Suprapubic skin (tissue), 4 donors: ENCODE measurements around the gene RXFP3. TPM values are rescaled to one million over a fixed set of nuclear protein-coding genes. Genes with fewer than 3 reads are reported as not detected.
"Not testable (repeated sequence)": the region's sequence is repeated elsewhere in the genome, so short reads cannot be mapped to it uniquely, and the experiment has no call there.

ENCODE experiments used
- DNase-seq, 2 donors: peaks; one replicate each; pipeline ENCODE4 v3.0.0-alpha.2; 2019; ENCODE audit warnings: low spot score in 2 of 2
- H3K27ac ChIP-seq: fragments of 200-600 bp; sonication (generic); one replicate; pipeline ENCODE4 v1.5.1; 2019
- H3K27me3 ChIP-seq: fragments of 200-600 bp; sonication (generic); one replicate; pipeline ENCODE4 v1.5.1; 2019
- H3K36me3 ChIP-seq: fragments of 200-600 bp; sonication (generic); one replicate; pipeline ENCODE4 v1.5.1; 2019
- H3K4me1 ChIP-seq: fragments of 200-600 bp; sonication (generic); one replicate; pipeline ENCODE4 v1.5.1; 2019
- H3K4me3 ChIP-seq: fragments of 200-600 bp; sonication (generic); one replicate; pipeline ENCODE4 v1.5.1; 2019; ENCODE audit warnings: mild to moderate bottlenecking
- H3K9me3 ChIP-seq: fragments of 200-600 bp; sonication (generic); one replicate; pipeline ENCODE4 v1.5.1; 2019
- EP300 ChIP-seq: sonication (generic); formaldehyde crosslinking; IDR thresholded peaks from one replicate; pipeline ENCODE4 v1.6.1; 2017; ENCODE audit warnings: antibody characterized with exemption
- POLR2A ChIP-seq, 2 donors: fragments of 450-650 bp; IDR thresholded peaks; one replicate each; pipeline ENCODE4 v1.6.1; 2017; ENCODE audit warnings: antibody characterized with exemption in 2 of 2, mild to moderate bottlenecking in 2 of 2, moderate library complexity in 2 of 2
- POLR2AphosphoS5 ChIP-seq, 3 donors: sonication (generic); formaldehyde crosslinking; IDR thresholded peaks; one replicate each; pipeline ENCODE4 v1.6.1; 2017; ENCODE audit warnings: antibody characterized with exemption in 3 of 3
- WGBS: methylation state at CpG from one replicate; pipeline ENCODE4 v1.1.5; 2018; 5-methylcytosine and 5-hydroxymethylcytosine counted together
- total RNA-seq, 4 donors: library from RNA; depleted of rRNA; stranded (reverse); fragments of >200 nt; gene quantifications; one replicate each; pipeline ENCODE4 v1.1.0, GENCODE V29; 2016
- TF ChIP-seq, protein P1 (sequence below), 2 donors: fragments of 200-600 bp in 1 of 2; fragments of 450-650 bp in 1 of 2; sonication (generic) in 1 of 2; IDR thresholded peaks; one replicate each; pipeline ENCODE4 v1.5.1; 2016 to 2019; ENCODE audit warnings: antibody characterized with exemption in 2 of 2, mild to moderate bottlenecking in 1 of 2, moderate library complexity in 1 of 2

Gene RXFP3
- total RNA-seq, 4 donors from 2014 or later, result not detected

DNA sequence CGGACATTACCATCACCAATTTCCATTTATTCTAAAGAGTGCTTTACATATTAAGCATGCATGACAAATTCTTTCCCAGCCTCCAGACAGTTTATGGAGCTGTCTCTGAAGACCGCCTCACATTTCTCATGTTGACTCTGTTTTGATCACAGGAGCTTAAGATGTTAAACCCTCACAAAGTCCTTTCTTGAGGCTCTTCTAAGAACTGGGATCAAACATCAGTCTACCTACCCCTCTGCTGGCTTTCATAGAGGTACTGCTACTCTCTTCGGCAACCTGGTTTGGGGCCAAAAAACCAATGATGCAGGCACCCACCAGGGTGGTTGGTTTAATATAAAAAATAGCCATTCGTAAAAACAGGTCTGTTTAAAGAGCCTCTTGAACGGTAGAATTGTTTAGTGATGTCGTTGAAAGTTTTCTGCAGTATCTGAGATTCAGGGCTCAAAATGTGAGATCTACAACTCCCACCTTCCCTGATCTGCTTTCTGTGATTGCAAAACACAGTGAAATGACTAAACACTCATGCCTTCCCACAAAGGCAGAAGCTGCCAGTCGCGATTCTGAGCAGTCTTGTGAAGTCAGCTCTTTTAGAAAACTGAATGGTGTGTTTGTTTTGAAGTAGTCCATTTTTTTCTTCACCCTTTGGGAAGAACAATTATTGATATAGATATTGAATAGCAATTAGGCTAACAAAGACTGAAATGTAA, 3.5 kb downstream of the RXFP3 start:
- Histone ChIP-seq H3K4me3 (no peak overlapping the region), H3K4me1 (peaks cover 16% of the 10 kb centered on the region), H3K27me3 (peaks cover 57% of the 10 kb centered on the region), H3K27ac (no peak overlapping the region), H3K36me3 (no peaks in the 10 kb centered on the region), H3K9me3 (no peaks in the 10 kb centered on the region)
- WGBS, result 81% methylated on average over 8 of the region's 8 CpGs
- TF ChIP-seq, protein P1, sequence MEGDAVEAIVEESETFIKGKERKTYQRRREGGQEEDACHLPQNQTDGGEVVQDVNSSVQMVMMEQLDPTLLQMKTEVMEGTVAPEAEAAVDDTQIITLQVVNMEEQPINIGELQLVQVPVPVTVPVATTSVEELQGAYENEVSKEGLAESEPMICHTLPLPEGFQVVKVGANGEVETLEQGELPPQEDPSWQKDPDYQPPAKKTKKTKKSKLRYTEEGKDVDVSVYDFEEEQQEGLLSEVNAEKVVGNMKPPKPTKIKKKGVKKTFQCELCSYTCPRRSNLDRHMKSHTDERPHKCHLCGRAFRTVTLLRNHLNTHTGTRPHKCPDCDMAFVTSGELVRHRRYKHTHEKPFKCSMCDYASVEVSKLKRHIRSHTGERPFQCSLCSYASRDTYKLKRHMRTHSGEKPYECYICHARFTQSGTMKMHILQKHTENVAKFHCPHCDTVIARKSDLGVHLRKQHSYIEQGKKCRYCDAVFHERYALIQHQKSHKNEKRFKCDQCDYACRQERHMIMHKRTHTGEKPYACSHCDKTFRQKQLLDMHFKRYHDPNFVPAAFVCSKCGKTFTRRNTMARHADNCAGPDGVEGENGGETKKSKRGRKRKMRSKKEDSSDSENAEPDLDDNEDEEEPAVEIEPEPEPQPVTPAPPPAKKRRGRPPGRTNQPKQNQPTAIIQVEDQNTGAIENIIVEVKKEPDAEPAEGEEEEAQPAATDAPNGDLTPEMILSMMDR (IDR thresholded peaks at IDR 0.05), result no peak
- no peak for TF ChIP-seq POLR2A (IDR thresholded peaks at IDR 0.05)
- TF ChIP-seq EP300, result no peak
- TF ChIP-seq POLR2AphosphoS5 (IDR thresholded peaks at IDR 0.05), result no peak
- no peak for DNase-seq

DNA sequence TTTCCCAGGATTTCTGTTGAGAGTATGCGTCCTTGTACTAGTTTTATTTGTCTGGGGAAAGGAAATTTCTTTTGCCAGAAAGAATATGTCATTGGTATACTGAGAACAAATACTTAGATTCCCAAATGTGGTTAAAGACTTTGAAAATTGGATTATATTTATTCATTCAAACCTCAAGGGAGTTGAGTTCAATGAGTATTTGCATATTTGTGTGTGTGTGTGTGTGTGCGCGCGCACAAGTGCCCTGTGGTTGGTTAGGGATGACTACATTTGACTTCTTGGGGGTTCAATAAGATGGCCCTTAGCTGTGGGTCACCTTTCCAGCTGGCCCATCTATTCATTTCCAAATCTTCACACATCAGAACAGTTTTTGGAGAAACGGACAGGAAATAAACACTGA, 4.9 kb downstream of the RXFP3 start:
- WGBS, result 91% methylated on average over 5 of the region's 5 CpGs
- H3K9me3 ChIP-seq, result no peaks in the 10 kb centered on the region
- H3K27me3 ChIP-seq, result peaks cover 53% of the 10 kb centered on the region
- peaks cover 12% of the 10 kb centered on the region for H3K4me1 ChIP-seq
- TF ChIP-seq POLR2AphosphoS5 (IDR thresholded peaks at IDR 0.05) (no peak), EP300 (no peak), POLR2A (IDR thresholded peaks at IDR 0.05) (no peak)
- TF ChIP-seq, protein P1 (IDR thresholded peaks at IDR 0.05), result no peak
- no peak overlapping the region for H3K27ac ChIP-seq
- DNase-seq, result no peak
- no peaks in the 10 kb centered on the region for H3K36me3 ChIP-seq
- no peak overlapping the region for H3K4me3 ChIP-seq

DNA sequence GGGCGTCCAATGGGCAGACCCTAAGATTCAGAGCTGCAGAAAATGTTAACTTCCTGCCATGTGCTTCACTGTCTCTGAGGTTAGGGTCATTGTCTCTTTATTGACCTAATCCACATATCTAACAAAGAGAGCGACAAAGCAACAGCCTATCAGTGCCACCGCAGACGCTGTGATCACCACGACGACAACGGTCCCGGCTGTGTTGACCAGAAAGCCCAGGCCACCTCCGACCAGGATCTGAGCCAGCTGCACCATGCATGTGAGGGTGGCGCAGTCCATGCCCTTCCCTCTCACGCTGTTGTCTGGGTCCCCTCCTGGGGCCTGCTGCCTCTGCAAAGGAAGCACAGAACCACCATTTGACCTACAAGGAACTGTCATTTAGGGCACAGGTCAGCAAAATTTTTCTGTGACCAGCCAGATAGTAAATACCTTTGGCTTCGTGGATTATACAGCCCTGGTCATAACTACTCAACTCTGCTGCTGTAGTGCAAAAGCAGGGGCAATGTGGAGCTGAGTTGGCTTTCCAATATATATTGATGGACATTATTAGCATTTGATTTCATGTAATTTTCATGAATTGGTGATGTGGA, 8.5 kb downstream of the RXFP3 start:
- no peak for TF ChIP-seq POLR2AphosphoS5 (IDR thresholded peaks at IDR 0.05)
- TF ChIP-seq EP300, result no peak
- TF ChIP-seq, protein P1 (IDR thresholded peaks at IDR 0.05), result no peak
- TF ChIP-seq POLR2A (IDR thresholded peaks at IDR 0.05), result no peak
- Histone ChIP-seq H3K9me3 (no peaks in the 10 kb centered on the region), H3K4me1 (no peaks in the 10 kb centered on the region), H3K4me3 (no peak overlapping the region), H3K27ac (no peak overlapping the region), H3K36me3 (no peaks in the 10 kb centered on the region), H3K27me3 (peaks cover 17% of the 10 kb centered on the region)
- 92% methylated on average over 12 of the region's 12 CpGs for WGBS
- no peak for DNase-seq

DNA sequence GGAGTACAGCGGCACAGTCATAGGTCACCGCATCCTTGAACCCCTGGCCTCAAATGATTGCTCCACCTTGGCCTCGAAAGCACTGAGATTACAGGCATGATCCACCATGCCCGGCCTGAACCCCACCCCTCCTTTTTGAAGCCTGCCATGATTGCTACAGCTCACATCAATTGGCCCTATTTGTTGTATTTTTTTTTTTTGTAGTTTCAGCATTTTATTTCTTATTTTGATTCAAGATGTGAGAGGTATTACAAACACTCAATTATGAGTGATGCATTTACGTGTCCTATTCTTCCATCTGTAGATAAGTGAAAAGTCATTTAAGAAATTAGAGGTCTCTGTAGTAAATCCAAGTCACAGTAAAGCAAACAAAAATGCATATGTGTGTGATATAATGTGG, 16.0 kb downstream of the RXFP3 start:
- H3K9me3 ChIP-seq, H3K27ac ChIP-seq, H3K27me3 ChIP-seq, H3K4me1 ChIP-seq, H3K4me3 ChIP-seq, H3K36me3 ChIP-seq, DNase-seq: not testable (repeated sequence)
- whole genome bisulfite sequencing, result 76% methylated on average over 5 of the region's 5 CpGs

DNA sequence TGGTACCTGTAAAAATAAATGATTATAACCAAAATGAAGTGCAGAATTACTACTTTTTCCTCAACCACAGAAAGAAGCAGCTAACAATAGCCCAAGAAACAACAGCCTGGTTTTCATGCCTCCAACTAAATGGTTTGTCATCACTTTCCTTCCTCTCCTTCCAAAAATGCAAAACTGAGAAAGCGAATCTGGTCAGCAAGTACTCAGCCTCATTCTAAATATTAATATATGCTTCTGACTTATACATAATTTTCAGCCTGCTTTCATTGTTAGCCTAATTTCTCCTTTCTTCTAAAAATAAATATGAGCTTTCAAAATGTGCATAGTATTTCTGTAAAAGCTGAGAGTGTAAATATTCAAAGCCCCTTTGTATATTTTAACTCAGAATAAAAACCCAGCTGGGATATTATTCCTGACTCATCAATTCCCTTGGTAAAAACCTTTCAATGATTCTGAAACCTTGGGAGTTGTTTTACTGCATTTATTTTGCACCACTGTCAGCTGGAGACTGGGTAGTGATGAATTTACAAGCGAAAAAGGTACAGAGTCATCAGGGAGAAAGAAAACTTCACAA, 21.5 kb downstream of the RXFP3 start:
- Histone ChIP-seq H3K4me1 (no peaks in the 10 kb centered on the region), H3K4me3 (no peak overlapping the region), H3K27ac (no peak overlapping the region), H3K27me3 (no peaks in the 10 kb centered on the region), H3K9me3 (no peaks in the 10 kb centered on the region), H3K36me3 (no peaks in the 10 kb centered on the region)
- no peak for DNase-seq
- 79% methylated on average over 2 of the region's 2 CpGs for WGBS
- TF ChIP-seq POLR2A (IDR thresholded peaks at IDR 0.05) (no peak), EP300 (no peak), POLR2AphosphoS5 (IDR thresholded peaks at IDR 0.05) (no peak)
- TF ChIP-seq, protein P1 (IDR thresholded peaks at IDR 0.05), result no peak
